Activated T-cell treated with anti-CD3 and anti-CD28 coated beads for 1 hour (primary cell): Measurements from ENCODE around the gene MICAL2.

Source experiments
- DNase-seq: peaks from one replicate; pipeline ENCODE4 v3.0.0-alpha.2; 2020; ENCODE audit warnings: low read depth

The MICAL2 gene

GRCh38 chr11:12229450-12230229 is 119.2 kb downstream of the MICAL2 start:
- DNase-seq, result no peak

- DNase-seq, result no peak
These were observed 121.8 kb downstream of the MICAL2 start for GRCh38 chr11:12232160-12232559.

DNA sequence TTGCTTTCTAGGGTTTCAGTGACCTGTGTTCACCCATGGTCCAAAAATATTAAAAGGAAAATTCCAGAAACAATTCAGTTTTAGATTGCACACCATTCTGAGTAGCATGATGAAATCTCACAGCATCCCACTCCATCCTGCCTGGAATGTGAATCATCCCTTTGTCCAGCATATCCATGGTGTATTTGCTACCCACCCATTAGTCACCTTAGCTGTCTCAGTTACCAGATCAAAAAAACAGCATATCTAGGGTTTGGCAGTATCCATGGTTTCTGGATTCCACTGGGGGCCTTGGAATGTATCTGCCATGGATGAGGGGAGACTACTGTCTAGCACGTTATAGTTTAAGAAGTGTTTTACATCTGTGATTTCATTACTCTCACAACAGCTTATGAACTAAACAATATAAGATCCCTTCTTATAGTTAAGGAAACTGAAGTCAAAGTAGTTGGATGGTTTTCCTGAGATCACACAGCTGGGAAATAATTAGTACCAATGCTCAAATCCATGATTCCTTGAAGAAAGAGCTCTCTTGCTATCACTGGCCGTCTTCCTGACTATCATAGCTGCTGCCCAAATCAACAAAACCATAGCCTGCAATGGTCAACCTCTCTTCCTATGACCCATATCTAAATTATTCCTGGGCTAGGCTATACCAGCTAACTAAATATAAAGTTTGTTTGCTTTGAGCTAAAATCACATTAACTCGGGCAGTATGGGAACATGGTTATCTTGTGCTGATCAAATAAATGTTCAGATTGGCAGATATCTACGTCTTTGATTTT is 122.6 kb downstream of the MICAL2 start:
- no peak for DNase-seq

GRCh38 chr11:12233602-12233925 is 123.2 kb downstream of the MICAL2 start:
- no peak for DNase-seq

DNA sequence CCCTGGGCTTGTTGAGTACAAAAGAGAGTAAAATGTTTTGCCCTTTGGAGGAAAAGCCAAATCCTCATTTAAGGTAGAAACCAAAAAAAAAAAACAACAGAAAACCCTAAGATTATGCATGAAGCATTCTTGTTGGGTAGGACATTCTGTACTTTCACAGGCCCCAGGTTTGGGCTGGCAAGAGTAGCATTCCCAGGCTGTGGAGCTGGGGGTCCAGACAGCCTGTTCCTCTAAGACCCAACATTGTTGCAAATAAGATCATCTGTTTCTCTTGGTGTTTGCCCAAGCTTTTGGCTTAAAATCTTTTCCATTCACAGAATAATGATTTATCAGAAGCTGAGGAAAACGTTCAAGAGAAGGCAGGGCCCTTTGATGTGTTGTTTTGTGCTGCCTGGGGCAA is 123.8 kb downstream of the MICAL2 start:
- DNase-seq, result no peak

DNA sequence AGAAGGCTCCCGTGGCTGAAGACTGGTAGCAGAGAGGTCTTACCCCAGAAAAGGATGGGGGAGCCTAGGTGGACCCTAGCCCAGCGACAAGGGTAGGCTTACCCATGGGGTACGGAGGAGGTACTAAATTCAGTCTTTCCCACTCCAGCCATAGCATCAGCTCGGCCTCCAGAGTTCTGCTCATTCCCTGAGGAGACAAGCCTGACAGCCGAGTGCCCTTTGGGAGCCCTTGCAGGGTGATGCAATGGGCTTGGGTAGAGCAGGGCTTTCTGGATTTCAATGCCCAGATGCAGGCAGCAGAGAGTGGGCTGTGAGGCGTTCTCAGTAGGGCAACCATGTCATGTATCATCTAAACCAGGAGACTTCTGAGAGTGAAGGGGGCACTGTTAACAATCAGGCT is 124.7 kb downstream of the MICAL2 start:
- no peak for DNase-seq

- no peak for DNase-seq
These were observed 125.2 kb downstream of the MICAL2 start for GRCh38 chr11:12235553-12235946.

- DNase-seq, result peak; percentile 11
These were observed 125.8 kb downstream of the MICAL2 start for GRCh38 chr11:12235947-12236743.

DNA sequence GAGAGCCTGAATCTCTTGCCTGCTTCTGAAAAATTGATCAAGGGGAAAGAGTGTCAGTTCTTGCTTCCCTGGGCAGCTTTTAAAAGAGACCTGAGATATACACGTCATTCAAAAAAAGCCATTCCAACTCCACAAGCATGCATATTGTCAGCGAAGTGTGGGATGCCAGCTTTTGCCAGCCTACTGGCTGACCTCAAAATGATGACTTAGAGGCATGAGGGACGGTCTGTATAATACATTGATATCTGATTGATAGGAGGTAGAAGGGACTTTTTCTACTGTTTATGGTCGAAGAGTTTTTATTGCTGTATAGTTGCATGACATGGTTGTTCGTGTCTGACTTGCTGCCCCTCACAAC is 126.3 kb downstream of the MICAL2 start:
- no peak for DNase-seq

- DNase-seq, result no peak
These were observed 127.0 kb downstream of the MICAL2 start for GRCh38 chr11:12237381-12237784.

GRCh38 chr11:12238420-12238819 is 128.0 kb downstream of the MICAL2 start:
- no peak for DNase-seq

- no peak for DNase-seq
These were observed 129.0 kb downstream of the MICAL2 start for GRCh38 chr11:12239396-12239795.

GRCh38 chr11:12239804-12240371 is 129.5 kb downstream of the MICAL2 start:
- DNase-seq, result no peak

DNA sequence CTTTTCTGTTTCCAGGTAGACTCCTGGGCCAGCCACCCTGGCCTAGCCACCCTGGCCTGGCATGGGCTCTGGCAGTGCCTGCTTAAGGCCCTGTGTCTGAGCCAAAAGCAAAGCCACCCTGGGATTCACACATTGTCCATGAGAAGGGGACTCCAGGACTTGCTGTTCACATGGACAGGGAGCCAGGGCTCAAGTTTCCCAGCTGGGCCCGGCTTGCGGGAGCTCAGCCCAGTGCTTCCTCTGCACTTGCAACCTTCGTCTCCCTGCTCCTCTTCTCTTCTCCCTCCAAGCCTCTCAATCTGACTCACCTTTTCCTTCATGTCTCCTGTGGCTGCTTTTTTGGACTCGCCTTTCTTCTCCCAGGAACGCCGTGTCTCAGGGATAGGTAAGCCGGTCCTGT is 130.3 kb downstream of the MICAL2 start:
- DNase-seq, result no peak

- DNase-seq, result no peak
These were observed 131.0 kb downstream of the MICAL2 start for GRCh38 chr11:12241401-12241800.

DNA sequence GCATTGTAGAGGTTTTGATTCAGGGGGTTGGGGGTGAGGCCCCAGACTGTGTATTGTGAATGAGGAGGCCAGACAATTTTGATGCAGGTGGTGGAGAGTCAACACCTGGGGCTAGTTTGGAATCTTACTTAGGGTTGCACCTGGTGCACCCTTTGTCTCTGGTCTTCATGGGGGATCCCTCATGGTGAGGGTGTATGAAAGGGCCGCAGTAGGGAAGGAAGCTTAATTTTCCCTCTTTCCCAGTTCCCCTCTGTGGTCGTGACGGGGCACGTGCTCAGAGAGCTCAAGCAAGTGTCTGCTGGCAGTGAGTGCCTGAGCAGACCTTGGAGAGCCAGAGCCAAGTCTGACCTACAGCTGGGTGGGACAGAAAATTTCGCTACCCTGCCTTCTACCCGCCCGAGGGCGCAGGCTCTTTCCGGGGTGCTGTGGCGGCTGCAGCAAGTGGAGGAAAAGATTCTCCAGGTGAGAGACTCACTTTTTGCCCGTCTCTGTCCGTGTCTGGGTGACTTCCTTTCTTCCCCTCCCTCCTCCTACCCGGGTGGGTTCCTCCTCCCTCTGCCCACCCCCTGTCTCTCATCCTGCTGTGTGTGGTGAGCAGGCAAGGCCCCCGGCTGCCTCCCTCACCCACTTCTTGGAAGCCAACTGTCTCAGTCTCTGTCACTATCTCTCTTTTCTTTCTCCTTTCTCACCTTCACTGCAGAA is 131.7 kb downstream of the MICAL2 start:
- no peak for DNase-seq

GRCh38 chr11:12242966-12243365 is 132.6 kb downstream of the MICAL2 start:
- DNase-seq, result no peak

DNA sequence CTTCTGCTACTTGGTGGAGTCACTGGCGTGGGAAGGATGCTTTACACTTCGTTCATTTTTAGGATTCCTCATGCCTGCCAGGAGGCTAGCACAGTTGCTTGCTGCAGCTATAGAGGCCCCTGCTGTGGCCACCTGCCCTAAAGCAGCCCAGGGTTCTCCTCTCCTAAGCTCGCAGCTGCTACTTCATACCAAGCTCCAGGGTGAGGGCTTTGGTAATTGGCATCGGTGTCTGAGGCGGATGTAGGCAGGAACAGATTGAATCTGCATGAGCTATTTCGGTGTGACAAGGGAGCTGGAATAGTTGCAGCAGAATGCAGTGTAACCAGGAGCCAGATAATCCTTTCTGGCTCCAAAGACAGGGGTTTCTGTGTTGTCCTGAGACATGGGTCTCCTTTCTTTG is 133.1 kb downstream of the MICAL2 start:
- DNase-seq, result no peak

DNA sequence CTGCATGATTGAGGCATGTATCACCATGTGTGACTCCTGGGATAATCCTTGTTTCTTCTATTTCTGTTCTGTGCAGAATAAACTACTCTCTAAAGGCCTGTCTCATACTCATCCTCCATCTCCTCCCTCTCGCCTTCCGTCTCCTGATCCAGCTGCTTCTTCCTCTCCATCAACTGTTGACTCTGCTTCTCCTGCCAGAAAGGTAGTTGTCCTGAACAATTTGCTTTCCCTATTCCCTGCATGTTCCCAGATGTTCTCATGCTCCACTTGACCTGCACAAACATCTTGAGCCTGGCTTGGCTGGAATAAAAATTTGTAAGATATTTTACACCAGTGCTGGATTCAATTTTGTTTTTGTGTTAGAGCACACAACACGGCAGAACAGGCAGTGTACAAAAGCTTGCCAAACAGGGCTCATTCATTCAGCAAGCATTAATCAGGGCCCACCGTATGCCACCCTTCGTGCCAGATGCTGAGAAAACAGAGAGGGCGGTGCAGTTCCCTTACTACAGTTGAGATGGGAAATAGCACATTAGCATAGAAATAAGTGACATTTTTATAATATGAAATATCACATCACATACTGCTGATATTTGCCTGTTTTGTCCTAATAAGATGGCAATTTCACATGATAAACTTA is 133.6 kb downstream of the MICAL2 start:
- no peak for DNase-seq

DNA sequence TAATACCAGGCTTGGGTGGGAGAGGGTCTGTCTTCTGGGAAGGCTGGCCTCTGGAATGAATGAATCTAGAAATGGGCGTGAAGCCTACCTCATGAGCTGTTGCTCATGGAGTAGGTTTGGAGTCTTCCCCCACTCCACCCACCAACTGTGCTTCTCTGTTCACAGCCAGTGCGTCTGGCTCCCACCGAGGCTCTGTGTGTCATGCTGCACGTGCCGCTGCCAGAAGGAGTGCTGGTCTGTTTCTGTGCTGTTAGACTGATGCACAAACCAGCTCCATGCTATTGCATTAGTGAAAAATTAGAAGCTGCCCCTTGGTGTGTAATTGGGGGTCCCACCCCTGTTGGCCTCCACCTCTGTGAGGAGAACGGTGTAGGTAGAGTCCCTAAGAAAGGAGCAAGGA is 134.7 kb downstream of the MICAL2 start:
- no peak for DNase-seq

GRCh38 chr11:12245549-12246016 is 135.2 kb downstream of the MICAL2 start:
- no peak for DNase-seq
